ENCODE data around the gene COMMD7. TPM values are rescaled to one million over a fixed set of nuclear protein-coding genes. Genes with fewer than 3 reads are reported as not detected.

COMMD7 gene
- total RNA-seq, 1 donor from 2014 or later = 36.3 TPM

DNA sequence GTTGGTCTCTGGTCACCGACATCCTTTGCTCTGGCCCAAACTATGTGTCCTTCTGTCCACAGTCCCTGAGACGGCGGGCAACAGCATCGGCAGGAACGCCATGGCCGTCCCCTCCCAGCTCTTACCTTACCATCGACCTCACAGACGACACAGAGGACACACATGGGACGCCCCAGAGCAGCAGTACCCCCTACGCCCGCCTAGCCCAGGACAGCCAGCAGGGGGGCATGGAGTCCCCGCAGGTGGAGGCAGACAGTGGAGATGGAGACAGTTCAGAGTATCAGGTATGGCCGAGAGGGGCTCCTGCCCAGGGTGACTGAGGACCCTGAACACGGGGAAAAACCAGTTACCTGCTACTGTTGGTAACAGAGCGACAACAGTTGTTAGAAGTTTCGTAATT lies 43.9 kb upstream of the COMMD7 start:
- TF ChIP-seq, protein P1, sequence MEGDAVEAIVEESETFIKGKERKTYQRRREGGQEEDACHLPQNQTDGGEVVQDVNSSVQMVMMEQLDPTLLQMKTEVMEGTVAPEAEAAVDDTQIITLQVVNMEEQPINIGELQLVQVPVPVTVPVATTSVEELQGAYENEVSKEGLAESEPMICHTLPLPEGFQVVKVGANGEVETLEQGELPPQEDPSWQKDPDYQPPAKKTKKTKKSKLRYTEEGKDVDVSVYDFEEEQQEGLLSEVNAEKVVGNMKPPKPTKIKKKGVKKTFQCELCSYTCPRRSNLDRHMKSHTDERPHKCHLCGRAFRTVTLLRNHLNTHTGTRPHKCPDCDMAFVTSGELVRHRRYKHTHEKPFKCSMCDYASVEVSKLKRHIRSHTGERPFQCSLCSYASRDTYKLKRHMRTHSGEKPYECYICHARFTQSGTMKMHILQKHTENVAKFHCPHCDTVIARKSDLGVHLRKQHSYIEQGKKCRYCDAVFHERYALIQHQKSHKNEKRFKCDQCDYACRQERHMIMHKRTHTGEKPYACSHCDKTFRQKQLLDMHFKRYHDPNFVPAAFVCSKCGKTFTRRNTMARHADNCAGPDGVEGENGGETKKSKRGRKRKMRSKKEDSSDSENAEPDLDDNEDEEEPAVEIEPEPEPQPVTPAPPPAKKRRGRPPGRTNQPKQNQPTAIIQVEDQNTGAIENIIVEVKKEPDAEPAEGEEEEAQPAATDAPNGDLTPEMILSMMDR (IDR thresholded peaks at IDR 0.05) = no peak
- intact Hi-C loops (cut with DNase I) = no loop called here
- H3K36me3 ChIP-seq = no peaks in the 10 kb centered on the region
- DNase-seq = no peak
- H3K4me3 ChIP-seq = no peak overlapping the region
- no peaks in the 10 kb centered on the region for H3K4me1 ChIP-seq
- no peaks in the 10 kb centered on the region for H3K27me3 ChIP-seq
- no peaks in the 10 kb centered on the region for H3K9me3 ChIP-seq
- H3K27ac ChIP-seq = no peak overlapping the region
- ATAC-seq = no peak

DNA sequence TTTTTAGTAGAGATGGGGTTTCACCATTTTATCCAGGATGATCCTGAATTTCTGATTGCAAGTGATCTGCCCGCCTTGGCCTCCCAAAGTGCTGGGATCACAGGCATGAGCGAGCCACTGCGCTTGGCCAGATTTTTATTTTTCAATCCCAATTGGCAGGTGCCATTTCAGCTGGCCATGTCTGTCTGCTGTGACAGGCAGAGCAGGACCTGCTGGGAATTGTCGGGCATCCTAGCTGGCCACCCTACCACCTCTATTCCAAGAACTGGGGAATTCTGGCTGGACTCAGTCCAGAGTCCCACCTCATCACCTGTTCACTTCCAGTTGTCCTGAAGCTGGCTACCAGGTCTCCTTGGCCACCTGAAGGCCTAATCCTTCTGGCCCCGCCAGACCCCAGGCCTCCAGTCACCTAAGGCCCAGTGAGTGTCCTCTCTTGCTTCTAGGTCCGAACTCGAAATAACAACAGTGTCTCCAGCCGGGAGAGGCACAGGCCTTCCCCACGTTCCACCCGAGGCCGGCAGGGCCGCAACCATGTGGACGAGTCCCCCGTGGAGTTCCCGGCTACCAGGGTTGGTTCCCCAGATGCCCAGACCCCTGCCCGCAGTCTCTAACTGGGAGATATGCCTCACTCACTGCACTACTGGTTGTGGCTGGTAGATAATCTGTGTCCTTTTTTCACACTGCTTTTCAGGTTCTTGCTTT lies 42.9 kb upstream of the COMMD7 start:
- intact Hi-C loops (cut with DNase I) = no loop called here
- DNase-seq = no peak

DNA sequence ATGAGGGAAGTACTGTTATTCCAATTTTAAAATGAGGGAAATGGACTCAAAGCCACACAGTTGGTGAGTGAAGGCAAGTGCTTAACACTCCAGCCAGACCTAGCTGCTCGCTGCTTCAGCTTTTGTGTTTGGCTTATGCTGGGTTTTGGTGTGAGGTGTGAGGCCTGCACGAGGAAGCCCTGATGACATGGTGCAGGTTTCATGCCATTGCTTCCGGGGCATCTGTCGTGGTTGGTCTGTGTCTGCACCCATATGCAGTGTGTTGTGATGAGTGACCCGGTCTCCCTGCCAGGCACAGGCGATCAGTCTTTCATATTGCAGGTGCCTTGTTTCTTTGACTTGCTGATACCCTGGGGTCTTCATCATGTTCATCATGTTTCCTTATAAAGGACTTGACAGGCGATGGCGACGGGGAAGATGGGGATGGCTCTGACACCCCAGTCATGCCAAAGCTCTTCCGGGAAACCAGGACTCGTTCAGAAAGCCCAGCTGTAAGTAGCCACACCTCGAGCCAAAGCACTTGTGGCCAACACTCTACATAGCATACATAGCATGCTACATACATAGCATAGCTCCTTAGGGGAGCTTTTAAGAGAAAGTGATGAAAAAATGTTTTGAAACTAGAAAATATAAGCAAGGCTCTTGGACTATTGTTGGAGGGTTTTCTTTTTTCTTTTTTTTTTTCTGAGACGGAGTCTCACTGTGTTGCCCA lies 41.3 kb upstream of the COMMD7 start:
- H3K27ac ChIP-seq = no peak overlapping the region
- H3K27me3 ChIP-seq = no peaks in the 10 kb centered on the region
- intact Hi-C loops (cut with DNase I) = no loop called here
- no peaks in the 10 kb centered on the region for H3K36me3 ChIP-seq
- H3K4me3 ChIP-seq = no peak overlapping the region
- DNase-seq (no peak), ATAC-seq (peak; percentile 50)
- no peaks in the 10 kb centered on the region for H3K4me1 ChIP-seq
- no peaks in the 10 kb centered on the region for H3K9me3 ChIP-seq
- TF ChIP-seq, protein P1 (IDR thresholded peaks at IDR 0.05) = no peak

More for the DNA sequence above, 42.9 kb upstream of the COMMD7 start:
- H3K36me3 ChIP-seq = no peaks in the 10 kb centered on the region
- H3K4me1 ChIP-seq = no peaks in the 10 kb centered on the region
- TF ChIP-seq, protein P1 (IDR thresholded peaks at IDR 0.05) = no peak
- no peak for ATAC-seq
- no peak overlapping the region for H3K27ac ChIP-seq
- no peak overlapping the region for H3K4me3 ChIP-seq
- H3K27me3 ChIP-seq = no peaks in the 10 kb centered on the region
- no peaks in the 10 kb centered on the region for H3K9me3 ChIP-seq

DNA sequence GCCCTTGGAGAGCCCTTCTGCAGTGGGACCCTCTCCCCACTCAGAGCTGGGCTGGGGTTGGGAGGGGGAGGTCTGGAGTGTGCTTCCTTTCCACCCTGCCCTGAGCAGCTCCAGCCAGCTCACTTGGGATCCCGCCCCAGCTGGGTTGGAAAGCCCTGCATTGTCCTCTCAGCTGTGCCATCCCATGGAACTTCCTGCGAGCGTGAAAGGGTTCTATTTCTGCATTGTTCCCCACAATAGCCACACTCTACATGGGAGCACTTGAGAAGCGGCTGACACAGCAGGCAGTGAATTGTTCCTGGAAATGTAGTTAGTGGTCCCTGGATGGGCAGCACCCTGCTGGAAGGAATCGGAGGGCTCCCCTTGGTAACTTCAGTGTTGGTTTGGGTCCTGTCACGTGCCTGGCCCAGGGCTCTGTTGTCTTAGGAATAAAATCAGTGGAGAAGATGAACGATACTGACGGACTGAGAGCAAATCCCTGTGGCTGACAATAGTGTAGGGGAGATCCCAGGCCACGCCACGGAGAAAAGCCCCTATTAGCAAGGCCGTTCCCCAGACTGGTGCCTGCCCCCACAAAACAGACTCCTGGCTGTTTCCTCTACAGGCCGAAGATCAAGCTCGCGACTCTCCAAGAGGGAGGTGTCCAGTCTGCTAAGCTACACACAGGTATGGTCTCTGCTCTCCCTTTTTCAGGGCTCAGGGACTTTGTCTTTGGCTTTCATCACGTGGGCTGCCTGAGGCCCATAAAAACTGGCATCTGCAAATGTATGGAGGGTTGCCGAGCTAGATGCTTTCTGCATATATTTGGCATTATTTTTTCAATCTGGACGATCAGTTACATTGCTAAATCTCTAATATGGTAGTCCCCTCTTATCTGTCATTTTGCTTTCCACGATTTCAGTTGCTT lies 37.7 kb upstream of the COMMD7 start:
- H3K4me1 ChIP-seq = peaks cover 7% of the 10 kb centered on the region
- no peak overlapping the region for H3K27ac ChIP-seq
- DNase-seq (no peak), ATAC-seq (no peak)
- H3K36me3 ChIP-seq = no peaks in the 10 kb centered on the region
- H3K27me3 ChIP-seq = no peaks in the 10 kb centered on the region
- H3K9me3 ChIP-seq = no peaks in the 10 kb centered on the region
- intact Hi-C loops (cut with DNase I) = no loop called here
- H3K4me3 ChIP-seq = no peak overlapping the region
- TF ChIP-seq, protein P1 (IDR thresholded peaks at IDR 0.05) = no peak

DNA sequence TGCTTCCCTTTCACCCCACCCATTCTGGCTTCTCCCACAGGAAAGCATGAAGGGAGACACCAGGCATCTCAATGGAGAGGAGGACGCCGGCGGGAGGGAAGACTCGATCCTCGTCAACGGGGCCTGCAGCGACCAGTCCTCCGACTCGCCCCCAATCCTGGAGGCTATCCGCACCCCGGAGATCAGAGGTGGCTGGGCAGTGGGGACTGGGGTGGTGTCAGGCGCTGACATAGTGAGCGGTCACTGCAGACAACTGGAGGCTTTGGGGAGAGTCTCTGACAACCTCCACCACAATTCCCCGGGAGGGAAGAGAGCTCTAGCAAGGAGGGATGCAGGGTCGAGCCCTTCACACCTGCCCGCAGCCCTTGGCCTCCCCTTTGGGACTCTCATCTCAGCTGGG lies 37.0 kb upstream of the COMMD7 start:
- Histone ChIP-seq H3K36me3 (no peaks in the 10 kb centered on the region), H3K9me3 (no peaks in the 10 kb centered on the region), H3K27ac (no peak overlapping the region), H3K4me3 (no peak overlapping the region), H3K4me1 (peaks cover 7% of the 10 kb centered on the region), H3K27me3 (no peaks in the 10 kb centered on the region)
- DNase-seq = no peak
- TF ChIP-seq, protein P1 (IDR thresholded peaks at IDR 0.05) = no peak
- ATAC-seq = no peak
- intact Hi-C loops (cut with DNase I) = no loop called here

Data from upper lobe of right lung (tissue), 1 donor.